ENCODE data around the gene GSE1. TPM values are rescaled to one million over a fixed set of nuclear protein-coding genes. Genes with fewer than 3 reads are reported as not detected.

The GSE1 gene
- polyA plus RNA-seq, 6 donors from 2014 or later, result 1.00 to 8.3 (median 3.9) TPM

- H3K36me3 Mint-ChIP-seq, result no peaks in the 10 kb centered on the region
- peak overlapping the region in 5 of 6 donors; percentile 56 to 79 (median 67) for H3K27ac Mint-ChIP-seq
- H3K4me1 Mint-ChIP-seq, result peaks cover 33 to 53% (median 45%) of the 10 kb centered on the region in 3 donors
- H3K4me3 Mint-ChIP-seq, result peak overlapping the region; percentile 70 to 91 (median 88)
- peak; percentile 9 for DNase-seq
- no peaks in the 10 kb centered on the region for H3K9me3 Mint-ChIP-seq
- no peak for ATAC-seq (ENCODE audit: low read depth in 2 of 2)
- no peaks in the 10 kb centered on the region for H3K27me3 Mint-ChIP-seq
Observed at GRCh38 chr16:85615014-85615851, 2.1 kb downstream of the GSE1 start.

- no peaks in the 10 kb centered on the region for H3K9me3 Mint-ChIP-seq
- peaks cover 33 to 51% (median 45%) of the 10 kb centered on the region in 3 donors for H3K4me1 Mint-ChIP-seq
- DNase-seq (peak; percentile 85), ATAC-seq (ENCODE audit: low read depth in 2 of 2) (peak; percentile 75 to 77)
- H3K27ac Mint-ChIP-seq, result peak overlapping the region in 5 of 6 donors; percentile 50 to 84 (median 76)
- H3K4me3 Mint-ChIP-seq, result peak overlapping the region; percentile 70 to 91 (median 90)
- no peaks in the 10 kb centered on the region for H3K36me3 Mint-ChIP-seq
- H3K27me3 Mint-ChIP-seq, result no peaks in the 10 kb centered on the region
Observed at GRCh38 chr16:85615852-85616606, 2.9 kb downstream of the GSE1 start.

DNA sequence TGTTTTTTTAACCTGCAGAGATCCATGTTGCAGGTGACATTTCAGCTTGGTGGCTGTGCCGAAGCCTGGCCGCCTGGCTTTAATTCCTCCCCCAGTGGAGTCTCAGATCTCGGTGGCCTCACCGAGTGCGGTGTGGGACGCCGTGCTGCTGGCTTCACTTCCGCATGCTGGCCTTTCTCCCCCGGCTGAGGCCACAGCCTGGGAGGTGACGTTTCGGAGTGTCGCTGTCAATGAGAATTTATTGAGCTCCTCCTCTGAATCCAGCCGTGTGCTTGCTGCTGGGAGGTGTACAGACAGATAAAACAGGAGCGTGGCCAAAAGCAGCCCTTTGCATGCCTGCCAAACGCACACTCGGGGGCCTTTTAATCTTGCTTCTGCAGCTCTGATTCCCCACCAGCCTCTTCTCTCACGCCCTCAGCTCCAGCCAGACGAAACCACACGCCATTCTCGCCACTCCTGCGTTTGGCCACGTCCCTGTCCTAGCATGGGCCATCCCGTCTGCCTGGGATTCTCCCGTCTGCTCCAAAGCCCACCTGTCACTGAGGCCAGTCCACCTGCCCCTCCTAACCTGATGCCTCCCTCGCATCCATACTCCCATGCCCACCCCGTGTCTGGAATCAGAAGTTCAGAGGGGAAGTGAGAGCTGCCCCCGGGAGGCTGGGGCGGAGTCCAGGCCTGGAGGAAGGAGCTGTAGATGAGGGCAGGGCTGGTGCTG, 3.6 kb downstream of the GSE1 start:
- peak overlapping the region; percentile 70 to 91 (median 90) for H3K4me3 Mint-ChIP-seq
- peak; percentile 41 for DNase-seq
- ATAC-seq (ENCODE audit: low read depth in 2 of 2), result peak in 1 of 2 donors; percentile 8
- H3K9me3 Mint-ChIP-seq, result no peaks in the 10 kb centered on the region
- peaks cover 34 to 57% (median 53%) of the 10 kb centered on the region in 3 donors for H3K4me1 Mint-ChIP-seq
- no peaks in the 10 kb centered on the region for H3K36me3 Mint-ChIP-seq
- H3K27me3 Mint-ChIP-seq, result no peaks in the 10 kb centered on the region
- H3K27ac Mint-ChIP-seq, result peak overlapping the region in 5 of 6 donors; percentile 54 to 95 (median 84)

DNA sequence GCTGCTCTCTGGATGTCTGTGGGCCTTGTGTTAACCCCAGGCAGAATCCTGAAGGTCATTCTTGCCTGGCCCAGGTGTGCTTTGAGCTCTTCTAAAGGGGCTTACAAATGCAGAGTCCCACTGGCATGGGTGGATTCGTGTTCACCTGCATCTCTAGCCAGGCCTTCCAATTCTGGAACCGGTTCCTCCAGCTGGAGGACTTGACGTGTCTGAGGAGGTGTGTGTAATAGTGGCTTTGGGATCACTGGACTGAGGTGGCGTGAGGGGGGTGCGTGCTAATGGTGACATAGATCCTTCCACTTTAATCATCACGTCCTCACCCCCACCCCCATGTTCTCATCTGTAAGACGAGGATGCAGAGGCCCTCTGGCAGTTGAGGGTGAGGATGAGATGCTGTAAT, 4.8 kb downstream of the GSE1 start:
- Mint-ChIP-seq H3K9me3 (no peaks in the 10 kb centered on the region), H3K27ac (peak overlapping the region in 1 of 6 donors; percentile 71), H3K27me3 (no peaks in the 10 kb centered on the region)

GRCh38 chr16:85618521-85618920, 5.4 kb downstream of the GSE1 start:
- no peak for DNase-seq
- no peak for ATAC-seq (ENCODE audit: low read depth in 2 of 2)
- Mint-ChIP-seq H3K4me3 (peak overlapping the region in 5 of 8 donors; percentile 22 to 68 (median 36)), H3K36me3 (no peaks in the 10 kb centered on the region), H3K27ac (no peak overlapping the region), H3K9me3 (no peaks in the 10 kb centered on the region), H3K27me3 (no peaks in the 10 kb centered on the region), H3K4me1 (peaks cover 41 to 69% (median 67%) of the 10 kb centered on the region in 3 donors)

More for the DNA sequence above, 4.8 kb downstream of the GSE1 start:
- ATAC-seq (ENCODE audit: low read depth in 2 of 2) (no peak), DNase-seq (no peak)
- Mint-ChIP-seq H3K36me3 (no peaks in the 10 kb centered on the region), H3K4me3 (peak overlapping the region in 7 of 8 donors; percentile 29 to 71 (median 51)), H3K4me1 (peaks cover 41 to 64% (median 64%) of the 10 kb centered on the region in 3 donors)

DNA sequence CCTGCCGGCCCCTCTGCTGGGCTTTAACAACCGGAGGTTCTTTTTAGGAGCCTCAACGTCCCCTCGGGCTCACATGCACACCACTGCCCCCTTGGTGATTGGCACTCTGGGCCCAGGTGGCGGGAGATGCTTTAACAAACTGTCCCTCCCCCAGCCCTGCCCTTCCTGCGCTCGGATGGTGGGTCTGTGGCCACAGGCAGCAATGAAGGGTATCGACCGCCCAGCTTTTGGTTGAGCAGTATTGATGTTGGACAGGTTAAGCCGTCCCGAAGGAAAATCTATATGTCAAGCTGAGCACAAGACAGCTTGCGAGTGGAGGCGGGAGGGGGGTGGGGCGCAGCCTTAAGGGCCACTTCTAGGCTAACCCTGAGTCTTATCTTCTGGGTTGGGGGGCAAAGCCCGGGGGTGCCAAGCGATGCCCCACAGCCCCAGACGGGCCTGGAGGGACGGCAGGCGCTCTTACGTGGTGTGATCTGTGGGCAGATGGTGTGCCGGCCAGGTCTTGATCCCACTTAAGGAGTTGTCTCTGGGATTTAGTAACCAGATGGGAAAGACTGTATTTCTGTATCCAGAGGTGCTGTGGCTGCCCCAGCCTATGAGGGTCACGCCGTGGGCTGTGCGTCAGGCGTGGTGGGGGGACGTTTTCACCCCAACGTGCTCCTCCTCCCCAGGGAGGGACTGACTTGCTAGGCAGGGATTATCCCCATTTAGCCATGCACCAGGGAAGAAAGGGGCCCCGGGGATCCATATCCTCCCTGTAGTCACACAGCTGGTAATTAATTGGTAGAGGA, 6.2 kb downstream of the GSE1 start:
- peak overlapping the region in 3 of 8 donors; percentile 9 to 68 (median 33) for H3K4me3 Mint-ChIP-seq
- no peak for ATAC-seq (ENCODE audit: low read depth in 2 of 2)
- DNase-seq, result no peak
- H3K27ac Mint-ChIP-seq, result peak overlapping the region in 2 of 6 donors; percentile 39 to 48
- no peaks in the 10 kb centered on the region for H3K9me3 Mint-ChIP-seq
- no peaks in the 10 kb centered on the region for H3K36me3 Mint-ChIP-seq
- H3K27me3 Mint-ChIP-seq, result no peaks in the 10 kb centered on the region
- peaks cover 43 to 73% (median 67%) of the 10 kb centered on the region in 3 donors for H3K4me1 Mint-ChIP-seq

- no peak for ATAC-seq (ENCODE audit: low read depth in 2 of 2)
- DNase-seq, result no peak
- Mint-ChIP-seq H3K27ac (peak overlapping the region in 1 of 6 donors; percentile 23), H3K36me3 (no peaks in the 10 kb centered on the region), H3K4me1 (peaks cover 40 to 74% (median 69%) of the 10 kb centered on the region in 3 donors), H3K27me3 (no peaks in the 10 kb centered on the region), H3K4me3 (no peak overlapping the region), H3K9me3 (no peaks in the 10 kb centered on the region)
Observed at GRCh38 chr16:85620374-85620773, 7.3 kb downstream of the GSE1 start.

- H3K9me3 Mint-ChIP-seq, result no peaks in the 10 kb centered on the region
- ATAC-seq (ENCODE audit: low read depth in 2 of 2) (no peak), DNase-seq (no peak)
- H3K4me3 Mint-ChIP-seq, result peak overlapping the region in 1 of 8 donors; percentile 65
- peaks cover 41 to 74% (median 66%) of the 10 kb centered on the region in 3 donors for H3K4me1 Mint-ChIP-seq
- no peaks in the 10 kb centered on the region for H3K36me3 Mint-ChIP-seq
- H3K27ac Mint-ChIP-seq, result peak overlapping the region in 2 of 6 donors; percentile 6 to 85
- no peaks in the 10 kb centered on the region for H3K27me3 Mint-ChIP-seq
Observed at GRCh38 chr16:85621698-85622428, 8.7 kb downstream of the GSE1 start.

GRCh38 chr16:85622683-85623082, 9.6 kb downstream of the GSE1 start:
- ATAC-seq (ENCODE audit: low read depth in 2 of 2) (no peak), DNase-seq (no peak)
- peak overlapping the region in 2 of 6 donors; percentile 14 to 55 for H3K27ac Mint-ChIP-seq
- H3K36me3 Mint-ChIP-seq, result no peaks in the 10 kb centered on the region
- H3K27me3 Mint-ChIP-seq, result no peaks in the 10 kb centered on the region
- H3K4me1 Mint-ChIP-seq, result peaks cover 40 to 73% (median 66%) of the 10 kb centered on the region in 3 donors
- H3K9me3 Mint-ChIP-seq, result no peaks in the 10 kb centered on the region
- H3K4me3 Mint-ChIP-seq, result no peak overlapping the region

GRCh38 chr16:85623250-85623649, 10.1 kb downstream of the GSE1 start:
- Mint-ChIP-seq H3K4me3 (no peak overlapping the region), H3K27ac (no peak overlapping the region), H3K27me3 (no peaks in the 10 kb centered on the region), H3K9me3 (no peaks in the 10 kb centered on the region), H3K4me1 (peaks cover 34 to 68% (median 60%) of the 10 kb centered on the region in 3 donors), H3K36me3 (no peaks in the 10 kb centered on the region)
- no peak for ATAC-seq (ENCODE audit: low read depth in 2 of 2)
- DNase-seq, result no peak

GRCh38 chr16:85623997-85624601, 11.0 kb downstream of the GSE1 start:
- Mint-ChIP-seq H3K4me3 (peak overlapping the region in 1 of 8 donors; percentile 29), H3K27me3 (no peaks in the 10 kb centered on the region), H3K4me1 (peaks cover 34 to 68% (median 57%) of the 10 kb centered on the region in 3 donors), H3K36me3 (no peaks in the 10 kb centered on the region), H3K9me3 (peaks cover 0 to 4% (median 0%) of the 10 kb centered on the region in 7 donors), H3K27ac (no peak overlapping the region)
- no peak for DNase-seq
- ATAC-seq (ENCODE audit: low read depth in 2 of 2), result no peak

Data from naive B cell (primary cell).